HG02610 (cell line): Measurements from ENCODE around the gene ADAMTSL1.

ENCODE experiments used
- ATAC-seq: cut with Tn5 transposase; IDR thresholded peaks from one replicate; pipeline ENCODE4 v1.9.1; 2021; ENCODE audit warnings: mild to moderate bottlenecking, moderate library complexity; ENCODE audit not compliant: unreplicated experiment

ADAMTSL1 gene

DNA sequence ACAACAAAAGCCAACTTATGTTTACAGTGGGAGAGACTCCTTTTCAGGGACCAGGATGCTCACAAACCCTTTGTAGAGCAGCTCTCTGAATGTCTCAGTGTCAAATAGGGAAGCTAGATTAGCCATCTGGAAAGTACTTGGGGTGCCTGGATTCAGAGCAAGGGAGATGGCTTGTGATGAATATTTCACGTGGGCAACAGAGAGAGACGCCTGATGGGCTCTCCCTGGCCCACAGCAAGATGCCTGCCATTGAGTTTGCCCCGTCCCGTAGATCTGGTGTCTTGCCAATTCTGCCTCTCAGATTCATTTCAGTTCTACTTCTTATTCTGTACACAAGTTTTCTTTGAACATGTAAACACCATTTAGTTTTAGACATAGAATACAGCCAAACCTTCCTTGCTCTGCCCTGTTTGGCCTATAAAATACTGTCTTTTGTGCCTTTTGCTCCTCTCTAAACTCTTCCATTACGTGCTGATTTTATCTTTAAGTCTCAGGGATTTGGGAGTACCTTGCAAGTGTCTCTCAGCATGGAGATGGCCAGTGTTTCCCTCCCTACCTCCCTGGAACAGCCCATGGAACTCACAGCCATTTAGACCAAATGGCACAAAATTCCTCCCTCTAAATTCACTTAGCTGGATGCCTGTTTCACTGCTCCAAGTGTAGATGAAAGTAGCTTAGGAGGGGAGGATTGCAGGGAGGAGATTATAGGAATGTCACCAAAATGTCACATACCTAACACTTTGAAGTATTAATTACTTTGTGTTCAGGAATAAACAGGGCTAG is 324.7 kb downstream of the ADAMTSL1 start:
- no peak for ATAC-seq

DNA sequence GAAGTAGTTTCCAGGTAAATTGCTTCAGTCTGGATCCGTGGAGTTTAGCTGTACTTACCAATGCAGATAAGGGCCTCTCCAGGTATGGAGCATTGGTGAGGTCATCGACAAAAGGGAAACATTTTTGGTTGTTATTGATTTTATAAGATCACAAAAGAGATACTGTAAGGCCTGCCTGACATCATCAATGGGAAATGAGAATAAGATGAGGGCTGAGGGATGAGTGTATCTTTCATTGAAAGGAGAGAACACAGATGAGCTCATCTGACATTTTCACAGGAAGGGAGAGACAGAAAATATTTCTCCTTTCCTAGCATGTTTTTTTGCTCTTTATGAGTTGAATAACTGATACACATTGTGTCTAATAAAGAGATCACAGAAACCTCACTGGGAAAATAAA is 325.5 kb downstream of the ADAMTSL1 start:
- no peak for ATAC-seq

DNA sequence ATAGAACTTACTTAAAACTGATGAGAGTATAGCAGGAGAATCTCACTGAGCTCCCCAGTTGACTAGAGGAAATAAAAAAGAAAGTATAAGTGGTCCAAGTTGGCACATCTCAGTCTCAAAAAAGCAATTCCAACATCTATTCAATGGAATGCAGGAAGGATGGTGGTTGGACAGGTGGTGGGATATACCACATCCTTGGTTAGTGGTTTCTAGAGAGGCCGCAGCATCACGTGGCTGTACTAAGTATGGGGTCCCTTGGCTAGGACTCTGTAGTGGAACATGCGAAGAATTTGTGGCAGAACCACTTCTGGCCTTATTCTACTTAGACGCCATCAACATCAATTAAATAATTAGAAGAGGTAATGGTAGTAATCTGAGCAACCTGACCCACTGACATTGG is 326.6 kb downstream of the ADAMTSL1 start:
- ATAC-seq: no peak

DNA sequence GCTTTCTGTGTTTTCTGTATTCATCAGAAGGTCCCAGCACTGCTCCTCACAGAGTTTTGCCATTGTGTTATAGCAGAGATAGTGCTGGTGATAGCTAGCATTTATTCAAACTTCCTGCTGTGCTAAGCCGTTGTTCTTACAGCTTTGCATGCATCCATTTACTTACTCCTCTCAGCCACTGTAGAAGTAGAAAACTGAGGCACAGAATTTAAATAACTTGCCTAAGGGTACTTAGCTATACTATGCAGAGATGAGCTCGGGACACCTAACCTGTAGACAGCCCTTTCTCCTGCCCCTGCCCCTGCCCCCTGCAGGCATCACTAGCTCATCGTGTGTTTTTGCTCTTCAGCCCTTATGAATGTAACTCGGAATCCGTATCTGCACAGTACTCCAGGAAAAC is 331.4 kb downstream of the ADAMTSL1 start:
- ATAC-seq: no peak

DNA sequence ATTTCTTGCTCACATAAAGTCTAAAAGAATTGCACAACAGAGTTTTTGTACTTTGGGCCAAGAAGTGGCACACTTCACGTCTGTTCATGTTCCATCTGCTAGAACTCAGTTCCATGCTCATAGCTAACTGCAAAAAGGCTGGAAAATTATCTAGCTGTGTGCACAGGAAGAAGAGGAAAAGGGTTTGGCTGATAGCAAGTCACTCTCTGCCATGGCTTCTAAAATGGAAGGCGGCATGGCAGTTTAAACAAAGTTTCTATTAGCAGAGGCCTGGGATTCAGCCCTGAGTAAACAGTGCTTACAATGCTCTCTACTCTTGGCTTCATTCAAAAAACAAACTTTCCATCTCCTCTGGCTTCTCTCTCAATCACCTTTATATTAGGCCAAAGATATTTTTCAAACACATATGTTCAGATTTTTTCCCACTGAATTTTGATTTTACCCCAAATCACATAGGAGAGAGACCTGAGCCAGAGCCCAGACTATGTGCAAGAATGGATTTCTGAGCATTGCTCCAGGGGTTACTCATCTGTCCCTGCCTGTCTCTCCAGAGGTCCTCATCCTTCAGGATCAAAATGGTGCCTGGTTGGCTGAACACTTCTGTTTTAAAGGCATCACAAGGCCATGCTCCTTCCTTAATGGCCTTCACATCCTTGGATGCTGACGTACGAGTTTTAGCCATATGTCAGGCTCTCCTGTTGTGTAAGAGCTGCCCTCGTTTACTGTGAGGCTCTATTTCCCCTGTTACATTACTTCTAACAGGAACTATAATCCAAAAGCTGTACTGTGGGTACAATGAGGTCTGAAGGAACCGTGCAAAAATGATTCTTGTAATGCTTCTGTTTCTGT is 332.5 kb downstream of the ADAMTSL1 start:
- no peak for ATAC-seq

DNA sequence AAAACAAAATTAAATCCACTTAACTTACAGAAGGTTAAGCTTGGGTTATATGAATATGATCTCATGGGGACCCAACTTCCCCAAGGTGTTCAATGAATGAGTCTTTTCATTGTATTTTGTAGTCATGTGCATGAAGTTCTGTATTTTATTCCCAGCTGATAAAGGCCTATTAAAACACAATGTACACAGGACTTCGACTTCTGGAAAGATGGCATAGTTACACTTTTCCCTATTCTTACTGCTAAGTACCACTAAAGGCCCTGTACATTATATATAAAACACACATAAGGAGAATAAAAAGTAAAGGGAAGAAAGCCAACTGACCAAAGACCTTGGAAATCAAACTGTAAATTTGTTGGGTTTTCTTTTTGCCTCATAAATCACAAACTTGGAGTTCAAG is 336.6 kb downstream of the ADAMTSL1 start:
- no peak for ATAC-seq

GRCh38 chr9:18811171-18811570 is 337.2 kb downstream of the ADAMTSL1 start:
- no peak for ATAC-seq

- ATAC-seq: no peak
Measured at GRCh38 chr9:18819418-18819817, 345.5 kb downstream of the ADAMTSL1 start.

DNA sequence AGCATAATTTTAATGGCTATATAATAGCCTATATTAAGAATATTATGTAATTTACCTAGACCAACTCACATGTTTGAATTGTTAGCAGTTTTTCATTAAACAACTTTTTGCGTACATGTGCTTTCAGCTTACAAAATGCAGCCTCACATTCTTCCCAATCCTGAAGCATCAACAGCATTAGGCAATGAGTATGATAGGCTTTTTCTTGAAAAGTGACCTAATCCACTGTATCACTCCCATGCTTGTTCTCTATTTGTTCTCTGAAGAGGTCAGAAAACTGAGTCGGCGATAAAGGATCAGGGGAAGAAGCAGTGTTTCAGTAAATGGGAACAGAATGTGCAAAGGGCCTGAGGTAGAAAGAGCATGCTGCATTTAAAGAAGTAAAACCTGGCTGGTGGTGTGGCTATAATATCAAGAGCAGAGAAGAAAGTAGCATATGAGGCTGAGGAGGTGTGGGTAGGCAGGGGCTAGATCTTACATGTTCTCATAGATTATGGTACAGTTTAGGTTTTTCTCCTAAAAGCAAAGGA is 346.7 kb downstream of the ADAMTSL1 start:
- no peak for ATAC-seq

- ATAC-seq: no peak
Measured at GRCh38 chr9:18821788-18822187, 347.8 kb downstream of the ADAMTSL1 start.

DNA sequence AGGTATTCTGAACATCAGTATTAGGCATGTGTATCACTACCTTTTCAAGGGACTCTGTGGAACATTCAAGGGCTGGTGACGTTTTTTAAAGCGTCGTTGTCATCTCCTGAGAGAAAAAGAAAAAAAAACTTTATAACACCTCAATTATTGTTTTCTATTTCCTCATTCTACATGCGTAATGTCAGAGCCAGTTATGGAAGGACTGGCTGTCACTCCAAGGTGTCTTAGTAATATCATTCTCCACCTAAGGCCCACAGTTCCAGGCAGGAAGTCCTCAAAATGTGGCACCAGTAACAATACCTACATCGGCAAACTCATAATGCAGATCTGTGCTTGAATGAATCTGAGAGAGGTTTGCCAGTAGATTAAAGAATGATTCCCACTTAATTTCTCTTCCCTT is 348.9 kb downstream of the ADAMTSL1 start:
- ATAC-seq: no peak

DNA sequence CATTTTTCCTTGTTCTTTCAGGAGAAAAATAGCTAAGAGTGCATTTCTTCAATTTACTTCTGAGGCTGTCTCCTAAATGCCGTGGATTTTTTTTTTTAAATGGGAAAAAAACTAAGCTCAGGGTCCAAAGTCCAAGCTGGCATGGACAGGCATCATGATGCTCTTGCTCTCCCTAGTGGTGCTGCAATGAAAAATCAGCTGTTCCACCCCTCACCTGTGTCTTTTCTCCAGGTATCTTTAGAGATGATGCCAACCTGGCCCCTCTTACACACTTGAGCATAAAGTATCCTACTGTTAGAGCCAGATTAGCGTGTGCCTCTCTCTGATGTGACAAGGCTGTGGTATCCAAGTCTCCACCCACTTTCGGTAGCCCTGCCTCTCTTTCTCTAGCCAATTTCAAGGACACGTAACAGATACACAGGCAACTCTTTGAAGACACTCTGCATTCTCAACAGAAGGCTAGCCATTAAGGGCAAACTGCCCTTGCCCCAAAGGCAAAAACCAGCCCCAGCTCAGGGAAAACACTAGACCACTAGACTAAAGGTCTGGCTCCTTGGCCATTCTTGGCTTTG is 350.2 kb downstream of the ADAMTSL1 start:
- no peak for ATAC-seq

DNA sequence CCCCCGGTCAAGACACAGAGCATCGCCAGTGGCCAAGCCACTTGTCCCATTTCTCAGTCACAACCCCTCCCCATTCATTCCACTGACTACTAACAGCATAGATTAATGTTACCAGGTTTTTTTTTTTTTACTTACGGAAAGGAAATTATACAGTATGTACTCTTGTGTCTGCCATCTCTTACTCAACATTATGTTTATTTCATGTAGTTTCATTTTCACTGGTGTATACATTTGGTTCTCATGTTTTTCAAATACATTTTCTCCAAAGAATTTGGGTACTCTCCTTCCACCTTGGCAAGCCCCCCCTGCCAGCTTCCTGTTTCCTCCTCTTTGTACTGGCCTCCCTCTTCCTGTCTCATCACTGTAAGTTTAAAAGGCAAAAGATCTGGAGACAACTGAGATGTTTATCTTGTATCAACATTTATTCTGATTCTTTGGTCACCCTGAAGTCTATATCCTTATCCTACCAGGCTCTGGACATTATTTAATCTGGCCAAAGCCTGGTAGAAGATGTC is 351.8 kb downstream of the ADAMTSL1 start:
- no peak for ATAC-seq

GRCh38 chr9:18826248-18826647 is 352.3 kb downstream of the ADAMTSL1 start:
- ATAC-seq: no peak

GRCh38 chr9:18829066-18829465 is 355.1 kb downstream of the ADAMTSL1 start:
- ATAC-seq: no peak

DNA sequence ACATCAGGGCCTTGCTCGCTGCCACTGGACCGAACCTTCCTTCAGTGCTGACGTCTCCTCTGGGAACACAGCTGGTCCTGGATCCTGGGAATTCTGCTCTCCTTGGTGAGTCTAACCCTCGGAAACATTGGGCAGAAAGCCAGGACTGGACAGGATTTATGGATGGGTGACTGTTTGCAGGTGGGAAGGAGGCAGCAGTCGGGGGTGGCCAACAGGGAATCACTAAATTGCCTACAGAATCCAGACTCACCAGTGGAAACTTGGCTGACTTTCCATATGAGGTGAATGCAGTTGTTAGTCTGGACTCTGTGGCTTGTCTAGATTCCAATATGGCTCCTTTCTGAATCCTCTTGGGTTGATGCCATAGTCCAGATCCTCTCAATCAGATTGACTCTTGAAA is 355.9 kb downstream of the ADAMTSL1 start:
- no peak for ATAC-seq

DNA sequence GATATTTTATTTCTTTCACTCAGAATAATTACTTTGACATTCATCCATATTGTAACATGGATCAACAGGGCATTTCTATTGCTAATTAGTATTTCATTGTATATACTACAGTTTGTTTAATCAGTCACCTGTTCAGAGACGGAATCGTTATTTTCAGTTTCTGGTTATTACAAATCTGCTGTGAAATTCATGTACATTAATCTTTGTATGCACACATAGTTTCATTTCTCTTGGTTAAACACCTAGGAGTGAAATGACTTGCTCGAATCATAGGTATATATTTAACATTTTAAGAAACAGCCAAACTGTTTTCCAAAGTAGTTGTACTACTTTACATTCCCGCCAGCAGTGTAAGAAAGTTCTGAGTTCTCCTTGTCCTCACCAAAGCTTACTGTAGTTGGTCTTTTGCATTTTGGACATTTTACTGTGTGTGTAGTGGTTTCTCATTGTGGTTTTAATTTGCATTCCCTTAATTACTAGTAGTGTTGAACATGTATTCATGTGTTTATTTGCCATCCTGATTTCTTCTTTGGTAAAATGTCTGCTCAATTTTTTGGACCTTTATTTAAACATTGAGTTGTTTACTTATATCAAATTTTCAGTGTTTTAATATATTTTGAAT is 360.9 kb downstream of the ADAMTSL1 start:
- ATAC-seq: no peak

GRCh38 chr9:18837402-18837801 is 363.4 kb downstream of the ADAMTSL1 start:
- no peak for ATAC-seq

GRCh38 chr9:18847576-18848275 is 373.8 kb downstream of the ADAMTSL1 start:
- ATAC-seq: no peak

DNA sequence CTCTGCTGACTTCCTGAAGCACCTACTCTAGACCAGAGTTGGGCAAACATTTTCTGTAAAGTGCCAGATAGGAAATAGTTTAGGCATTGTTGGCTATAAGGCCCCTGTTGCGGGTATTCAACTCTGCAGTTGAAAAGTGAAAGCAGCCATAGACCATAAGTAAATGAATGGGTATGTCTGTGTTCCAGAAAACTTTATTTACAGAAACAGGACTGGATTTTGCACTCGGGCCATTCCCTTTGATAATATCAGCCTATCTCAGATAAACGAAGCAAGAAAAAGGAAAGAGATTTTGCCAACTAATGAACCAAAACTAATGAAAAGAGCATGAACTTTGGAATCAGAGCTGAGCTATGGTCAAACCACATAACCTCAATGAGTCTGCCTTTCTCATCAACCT is 374.7 kb downstream of the ADAMTSL1 start:
- ATAC-seq: no peak
